Prostate gland (tissue), 2 donors: ENCODE results near the gene TXLNA.

Experiments
- POLR2A ChIP-seq: fragments of 450-650 bp; IDR thresholded peaks from one replicate; pipeline ENCODE4 v1.6.1; 2016; ENCODE audit warnings: antibody characterized with exemption, mild to moderate bottlenecking
- POLR2AphosphoS5 ChIP-seq: sonication (generic); formaldehyde crosslinking; IDR thresholded peaks from one replicate; pipeline ENCODE4 v1.6.1; 2017; ENCODE audit warnings: antibody characterized with exemption
- TF ChIP-seq, protein P1 (sequence below), 4 experiments: fragments of 200-600 bp in 2 of 4; fragments of 450-650 bp in 2 of 4; sonication (generic) in 2 of 4; IDR thresholded peaks; 1 replicate in 3 of 4; 2 replicates in 1 of 4; pipeline ENCODE4 v1.5.1; 2016 to 2019; ENCODE audit warnings: antibody characterized with exemption in 4 of 4, mild to moderate bottlenecking in 2 of 4, moderate library complexity in 2 of 4

- TF ChIP-seq, protein P1, sequence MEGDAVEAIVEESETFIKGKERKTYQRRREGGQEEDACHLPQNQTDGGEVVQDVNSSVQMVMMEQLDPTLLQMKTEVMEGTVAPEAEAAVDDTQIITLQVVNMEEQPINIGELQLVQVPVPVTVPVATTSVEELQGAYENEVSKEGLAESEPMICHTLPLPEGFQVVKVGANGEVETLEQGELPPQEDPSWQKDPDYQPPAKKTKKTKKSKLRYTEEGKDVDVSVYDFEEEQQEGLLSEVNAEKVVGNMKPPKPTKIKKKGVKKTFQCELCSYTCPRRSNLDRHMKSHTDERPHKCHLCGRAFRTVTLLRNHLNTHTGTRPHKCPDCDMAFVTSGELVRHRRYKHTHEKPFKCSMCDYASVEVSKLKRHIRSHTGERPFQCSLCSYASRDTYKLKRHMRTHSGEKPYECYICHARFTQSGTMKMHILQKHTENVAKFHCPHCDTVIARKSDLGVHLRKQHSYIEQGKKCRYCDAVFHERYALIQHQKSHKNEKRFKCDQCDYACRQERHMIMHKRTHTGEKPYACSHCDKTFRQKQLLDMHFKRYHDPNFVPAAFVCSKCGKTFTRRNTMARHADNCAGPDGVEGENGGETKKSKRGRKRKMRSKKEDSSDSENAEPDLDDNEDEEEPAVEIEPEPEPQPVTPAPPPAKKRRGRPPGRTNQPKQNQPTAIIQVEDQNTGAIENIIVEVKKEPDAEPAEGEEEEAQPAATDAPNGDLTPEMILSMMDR (IDR thresholded peaks at IDR 0.05), result no peak
- TF ChIP-seq POLR2AphosphoS5 (no peak), POLR2A (no peak)
Measured at GRCh38 chr1:32187850-32188249, 8.4 kb downstream of the TXLNA start.
